NCI-H1105 treated with DMSO at 0.1 percent for 48 hours (cell line): ENCODE data around the gene MEG3.
A peak's percentile ranks its signal among the peaks of the same experiment; 100 is the strongest.

ENCODE experiments used
- DNase-seq: peaks from one replicate; lab custom pipeline; 2025; lab: John Stamatoyannopoulos, UW

Gene MEG3

GRCh38 chr14:100896369-100897060 lies 70.6 kb downstream of the MEG3 start:
- no peak for DNase-seq

GRCh38 chr14:100898465-100898864 lies 72.5 kb downstream of the MEG3 start:
- DNase-seq, result no peak

GRCh38 chr14:100898935-100899883 lies 73.3 kb downstream of the MEG3 start:
- DNase-seq, result peak; percentile 21

GRCh38 chr14:100899884-100900771 lies 74.2 kb downstream of the MEG3 start:
- DNase-seq, result no peak

GRCh38 chr14:100900837-100901390 lies 75.0 kb downstream of the MEG3 start:
- no peak for DNase-seq

- DNase-seq, result no peak
These were observed 75.7 kb downstream of the MEG3 start for GRCh38 chr14:100901391-100902183.

GRCh38 chr14:100902295-100903133 lies 76.6 kb downstream of the MEG3 start:
- no peak for DNase-seq

GRCh38 chr14:100903134-100903468 lies 77.2 kb downstream of the MEG3 start:
- no peak for DNase-seq

- DNase-seq, result no peak
These were observed 77.8 kb downstream of the MEG3 start, which contains the start of gene RTL1 for GRCh38 chr14:100903672-100904185. RTL1 (minus strand) TSS chr14:100903722; CDS start chr14:100884788, 18,934 bp downstream.

GRCh38 chr14:100904307-100905087 lies 78.6 kb downstream of the MEG3 start:
- no peak for DNase-seq

GRCh38 chr14:100905166-100905565 lies 79.2 kb downstream of the MEG3 start:
- DNase-seq, result no peak

- DNase-seq, result no peak
These were observed 80.5 kb downstream of the MEG3 start for GRCh38 chr14:100906420-100906819.

GRCh38 chr14:100907240-100907639 lies 81.3 kb downstream of the MEG3 start:
- DNase-seq, result no peak

GRCh38 chr14:100909439-100909838 lies 83.5 kb downstream of the MEG3 start:
- DNase-seq, result no peak
